SJSA1 (cell line): ENCODE data around the gene DHX32. TPM values are rescaled to one million over a fixed set of nuclear protein-coding genes. Genes with fewer than 3 reads are reported as not detected.

Experiments used
- DNase-seq, 2 experiments: peaks; one replicate each; pipeline ENCODE4 v3.0.0-alpha.2; 2015 to 2020; ENCODE audit warnings: low spot score in 2 of 2, low read depth in 1 of 2
- H3K27ac ChIP-seq: fragments of 250-450 bp; sonication (Bioruptor Pico); 2 replicates; pipeline ENCODE4 v1.5.1; 2020; ENCODE audit warnings: mild to moderate bottlenecking, moderate library complexity
- H3K27me3 ChIP-seq: fragments of 250-450 bp; sonication (Bioruptor Pico); replicated peaks from 2 replicates; pipeline ENCODE4 v1.5.1; 2020; ENCODE audit warnings: mild to moderate bottlenecking, moderate library complexity
- H3K36me3 ChIP-seq: fragments of 250-450 bp; sonication (Bioruptor Pico); 2 replicates; pipeline ENCODE4 v1.5.1; 2020; ENCODE audit warnings: mild to moderate bottlenecking
- H3K4me1 ChIP-seq: fragments of 250-450 bp; sonication (Bioruptor Pico); replicated peaks from 2 replicates; pipeline ENCODE4 v1.6.1; 2021; ENCODE audit warnings: mild to moderate bottlenecking
- H3K4me3 ChIP-seq: fragments of 250-450 bp; sonication (Bioruptor Pico); 2 replicates; pipeline ENCODE4 v1.5.1; 2020; ENCODE audit warnings: mild to moderate bottlenecking
- H3K9me3 ChIP-seq: fragments of 250-450 bp; sonication (Bioruptor Pico); replicated peaks from 2 replicates; pipeline ENCODE4 v1.5.1; 2020; ENCODE audit warnings: mild to moderate bottlenecking
- total RNA-seq: library from RNA; depleted of rRNA; stranded (reverse); fragments of >200 nt; shearing (Covaris generic); gene quantifications from 2 replicates; pipeline ENCODE4 v1.2.3, GENCODE V29; 2014

Gene DHX32
- total RNA-seq, 1 experiment from 2014 or later = 31.0 TPM

DNA sequence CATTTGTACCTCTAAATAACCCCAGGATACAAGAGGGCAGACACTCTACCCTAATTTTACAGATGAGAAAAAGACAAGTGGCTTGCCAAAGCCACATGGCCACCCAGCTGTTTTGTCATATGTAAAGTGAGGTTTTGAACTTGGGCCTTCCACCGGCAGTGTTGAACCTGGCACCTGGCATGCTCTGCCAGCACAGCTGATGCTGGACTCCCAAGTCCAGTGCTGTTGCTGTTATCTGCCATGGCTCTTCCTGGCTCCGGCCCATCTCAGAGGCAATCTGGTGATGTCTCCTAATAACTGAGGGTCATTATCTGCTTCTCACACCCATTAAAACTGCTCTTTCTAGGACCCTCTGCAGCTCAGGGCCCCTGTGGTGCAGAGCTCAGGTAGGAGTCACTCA is 32.7 kb downstream of the DHX32 start:
- no peaks in the 10 kb centered on the region for H3K9me3 ChIP-seq
- no peak overlapping the region for H3K4me3 ChIP-seq
- no peak overlapping the region for H3K27ac ChIP-seq
- no peaks in the 10 kb centered on the region for H3K27me3 ChIP-seq
- H3K36me3 ChIP-seq = peaks cover 28% of the 10 kb centered on the region
- no peak for DNase-seq
- no peaks in the 10 kb centered on the region for H3K4me1 ChIP-seq

DNA sequence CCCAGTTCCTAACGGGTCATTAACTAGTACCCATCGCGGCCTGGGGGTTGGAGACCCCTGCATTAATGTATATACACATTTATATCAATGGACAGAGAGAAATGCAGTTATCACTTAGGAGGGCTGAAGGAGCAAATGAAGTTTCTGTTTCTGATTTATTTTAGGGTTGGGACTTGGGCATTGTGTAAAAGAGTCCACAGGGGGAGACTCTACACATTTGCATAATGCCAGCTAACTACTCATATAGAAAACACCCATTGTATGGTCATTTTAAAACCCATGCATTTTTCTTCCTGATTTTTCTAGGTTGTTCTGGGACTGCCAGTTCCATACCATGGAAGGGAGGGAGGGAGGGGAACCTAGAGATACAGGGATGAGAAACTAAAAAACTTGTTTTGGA is 34.2 kb downstream of the DHX32 start:
- Histone ChIP-seq H3K27ac (no peak overlapping the region), H3K4me3 (no peak overlapping the region), H3K4me1 (no peaks in the 10 kb centered on the region), H3K9me3 (no peaks in the 10 kb centered on the region), H3K27me3 (no peaks in the 10 kb centered on the region), H3K36me3 (peaks cover 20% of the 10 kb centered on the region)
- no peak for DNase-seq

DNA sequence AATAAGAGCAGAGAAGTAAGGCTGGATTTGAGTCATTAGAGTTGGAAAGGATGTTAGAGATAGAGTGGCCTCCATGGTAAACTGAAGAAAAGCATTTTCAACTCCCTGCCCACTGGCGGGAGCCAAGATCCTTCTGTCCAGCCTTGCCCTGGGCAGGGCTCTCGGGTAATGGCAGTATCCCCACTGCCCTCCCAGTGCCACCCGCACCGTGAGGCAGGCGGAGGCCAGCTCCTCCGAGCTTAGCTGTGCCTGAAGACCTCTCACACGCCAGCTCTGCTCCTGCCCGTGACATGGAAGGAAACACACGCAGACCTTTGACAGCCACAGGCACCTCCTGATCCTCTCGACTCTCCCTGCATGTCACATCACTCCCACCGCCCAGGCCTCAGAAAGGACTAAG is 35.5 kb downstream of the DHX32 start:
- no peak overlapping the region for H3K27ac ChIP-seq

DNA sequence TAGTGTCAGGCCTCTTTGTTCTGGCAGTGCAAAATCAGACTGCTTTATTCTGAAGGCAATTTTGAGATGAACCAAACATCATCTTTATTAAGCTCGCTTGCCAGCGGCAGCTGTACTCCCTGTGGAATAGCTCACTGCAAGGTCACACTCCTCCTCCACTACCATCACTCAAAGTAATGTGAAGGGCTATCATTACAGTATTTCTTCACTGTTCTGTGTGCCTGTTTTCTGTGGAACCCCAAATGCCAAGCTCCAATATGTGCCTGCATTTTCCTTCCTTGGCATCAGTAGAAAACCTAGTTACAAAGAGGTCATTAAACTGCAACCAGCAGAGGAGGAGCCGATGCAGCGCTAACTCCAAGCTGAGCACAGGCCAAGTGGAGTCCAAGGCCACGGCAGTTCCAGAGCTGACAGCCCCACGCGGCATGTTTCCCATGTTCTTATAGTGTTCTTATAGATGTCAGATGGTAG is 36.3 kb downstream of the DHX32 start:
- Histone ChIP-seq H3K27me3 (no peaks in the 10 kb centered on the region), H3K27ac (no peak overlapping the region), H3K4me1 (peaks cover 12% of the 10 kb centered on the region), H3K36me3 (peaks cover 28% of the 10 kb centered on the region), H3K4me3 (no peak overlapping the region), H3K9me3 (no peaks in the 10 kb centered on the region)
- no peak for DNase-seq

More for the DNA sequence above, 35.5 kb downstream of the DHX32 start:
- Histone ChIP-seq H3K36me3 (peaks cover 22% of the 10 kb centered on the region), H3K9me3 (no peaks in the 10 kb centered on the region), H3K27me3 (no peaks in the 10 kb centered on the region), H3K4me3 (no peak overlapping the region), H3K4me1 (peaks cover 8% of the 10 kb centered on the region)
- no peak for DNase-seq

DNA sequence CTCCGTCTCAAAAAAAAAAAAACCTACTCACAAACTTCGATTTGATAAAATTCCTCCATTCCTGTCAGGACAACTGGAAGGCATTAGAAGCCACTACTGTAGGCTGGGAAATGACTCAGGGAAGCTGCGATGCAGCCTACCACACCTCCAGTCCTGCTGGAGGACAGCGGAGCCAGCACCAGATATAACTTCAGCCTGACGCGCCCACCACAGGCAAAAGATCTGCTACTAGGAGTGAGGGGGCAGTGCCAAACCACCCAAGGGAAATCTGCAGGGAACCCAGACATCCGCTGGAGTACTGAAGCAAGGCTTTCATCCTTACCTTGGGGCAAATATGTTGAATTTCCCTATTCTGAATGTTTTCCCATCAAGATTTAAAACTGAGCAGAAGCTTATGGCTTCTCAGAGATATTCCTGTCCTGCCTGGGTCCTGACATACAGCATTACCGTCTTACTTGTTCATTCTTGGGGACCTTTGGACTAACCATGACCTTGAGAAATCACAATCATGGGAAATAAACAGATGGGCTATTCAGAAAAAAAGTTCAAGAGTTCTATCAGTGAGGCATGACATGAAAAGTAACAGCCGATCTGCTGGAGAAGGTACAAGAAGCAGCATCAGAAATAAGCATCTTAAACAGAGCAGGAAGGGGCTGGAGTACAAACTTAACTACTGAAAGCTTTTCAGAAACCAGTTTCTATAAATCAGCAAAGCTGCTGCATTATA is 37.3 kb downstream of the DHX32 start:
- Histone ChIP-seq H3K9me3 (no peaks in the 10 kb centered on the region), H3K36me3 (peaks cover 33% of the 10 kb centered on the region), H3K27ac (no peak overlapping the region), H3K4me3 (no peak overlapping the region), H3K4me1 (peaks cover 12% of the 10 kb centered on the region), H3K27me3 (no peaks in the 10 kb centered on the region)
- no peak for DNase-seq

DNA sequence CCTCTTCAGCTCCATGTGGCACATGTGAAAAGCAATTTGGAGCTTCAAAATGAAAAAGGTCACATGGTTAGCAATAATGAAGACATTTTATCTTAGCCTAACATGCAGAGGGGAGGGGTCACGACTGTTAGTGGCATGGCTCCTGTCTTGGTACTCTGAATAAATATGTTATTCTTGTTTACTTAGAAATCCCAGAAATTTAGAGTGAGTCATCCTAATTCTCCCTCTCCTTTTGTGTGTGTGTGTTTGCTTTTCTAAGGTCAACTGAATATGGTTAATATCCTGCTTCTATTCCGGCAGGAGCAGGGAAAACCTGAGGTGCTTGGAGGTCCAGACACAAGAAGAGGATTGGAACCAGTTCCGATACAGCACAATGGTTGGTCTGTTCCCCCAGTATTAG is 40.1 kb downstream of the DHX32 start:
- Histone ChIP-seq H3K9me3 (no peaks in the 10 kb centered on the region), H3K4me1 (peaks cover 12% of the 10 kb centered on the region), H3K27ac (peak overlapping the region; percentile 8; the same call in 1 of the 2 replicates), H3K27me3 (no peaks in the 10 kb centered on the region), H3K4me3 (no peak overlapping the region), H3K36me3 (peaks cover 59% of the 10 kb centered on the region)
- peak in 1 of 2 experiments; percentile 37 for DNase-seq

DNA sequence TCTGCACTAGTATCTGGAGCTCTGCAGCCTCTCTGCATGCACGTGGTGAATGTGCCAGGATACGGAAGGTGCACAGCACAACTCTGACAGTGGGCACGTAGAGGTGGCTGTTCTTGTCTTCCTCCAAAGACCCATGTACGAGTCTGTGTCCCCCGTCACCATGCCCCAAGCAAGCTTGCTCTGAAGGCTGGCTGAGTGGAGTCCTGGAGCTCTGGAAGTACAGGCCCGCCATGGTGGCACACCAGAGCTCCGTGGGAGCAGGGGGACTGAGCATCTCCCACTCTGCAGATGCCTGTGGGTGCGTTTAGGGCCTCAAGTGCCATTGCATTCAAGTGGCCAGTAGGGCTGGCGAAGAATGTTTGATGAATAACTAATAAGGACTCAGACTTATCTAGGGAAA is 40.7 kb downstream of the DHX32 start:
- Histone ChIP-seq H3K4me3 (no peak overlapping the region), H3K27ac (no peak overlapping the region; the same call in 1 of the 2 replicates), H3K4me1 (peaks cover 12% of the 10 kb centered on the region), H3K27me3 (no peaks in the 10 kb centered on the region), H3K9me3 (no peaks in the 10 kb centered on the region), H3K36me3 (peaks cover 62% of the 10 kb centered on the region)
- no peak for DNase-seq

DNA sequence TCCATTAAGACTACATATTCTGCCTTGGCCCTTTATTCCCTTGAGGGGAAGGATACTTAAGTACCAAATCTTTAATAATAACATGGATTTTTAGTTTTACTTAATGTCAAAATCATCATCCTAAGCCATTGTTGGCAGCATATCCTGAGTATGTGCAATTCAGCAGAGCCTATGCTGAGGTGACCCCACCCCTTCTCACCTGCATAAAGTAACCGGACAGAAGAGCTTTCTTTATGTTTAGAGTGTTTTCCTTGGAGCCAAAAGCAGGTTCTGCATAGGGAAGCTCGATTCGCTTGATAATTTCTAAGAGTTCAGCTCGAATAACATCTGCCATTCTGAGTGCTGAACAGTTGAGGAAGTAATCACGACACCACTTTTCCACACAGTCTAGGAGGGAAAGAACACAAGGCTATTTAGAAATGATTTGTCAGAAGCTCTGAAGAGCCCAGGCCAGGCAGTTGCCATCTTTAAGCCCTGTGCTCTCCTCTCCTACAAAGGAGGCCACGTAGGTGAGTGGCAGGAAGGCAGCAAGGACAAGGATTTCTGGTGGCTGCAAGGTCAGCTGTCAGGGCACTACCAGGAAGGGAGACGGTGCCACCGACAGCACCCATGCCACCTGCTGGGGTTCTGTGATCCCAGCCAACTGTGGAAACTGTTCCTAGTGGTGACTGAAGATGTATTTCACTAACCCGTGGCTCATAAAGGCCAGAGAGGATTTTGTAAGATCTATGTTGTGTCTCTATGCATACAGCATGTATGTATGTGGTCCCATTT is 42.1 kb downstream of the DHX32 start:
- no peaks in the 10 kb centered on the region for H3K27me3 ChIP-seq
- no peaks in the 10 kb centered on the region for H3K9me3 ChIP-seq
- no peak for DNase-seq
- H3K4me3 ChIP-seq = no peak overlapping the region
- peaks cover 72% of the 10 kb centered on the region for H3K36me3 ChIP-seq
- H3K4me1 ChIP-seq = peaks cover 12% of the 10 kb centered on the region
- no peak overlapping the region for H3K27ac ChIP-seq

DNA sequence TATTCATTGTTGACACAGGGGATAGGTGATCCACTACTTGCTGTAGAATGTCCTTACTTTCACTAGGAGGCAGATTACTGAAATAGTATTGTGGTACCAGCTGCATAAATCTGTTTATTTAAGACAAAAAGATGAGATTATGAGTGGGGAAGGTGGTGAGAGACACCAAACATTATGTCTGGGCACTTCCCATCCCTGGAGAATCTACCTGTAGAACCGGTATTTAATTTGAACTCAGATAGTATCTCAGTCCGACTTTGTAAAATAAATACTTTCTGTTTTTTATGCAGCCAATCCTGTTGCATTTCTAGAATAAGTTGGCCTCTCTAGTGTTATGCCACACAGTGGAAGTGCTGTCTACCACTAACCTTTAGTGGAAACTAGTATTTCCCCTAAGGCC is 44.3 kb downstream of the DHX32 start:
- Histone ChIP-seq H3K27me3 (no peaks in the 10 kb centered on the region), H3K27ac (no peak overlapping the region), H3K9me3 (no peaks in the 10 kb centered on the region), H3K4me1 (peaks cover 12% of the 10 kb centered on the region), H3K4me3 (no peak overlapping the region), H3K36me3 (peaks cover 91% of the 10 kb centered on the region)
- DNase-seq = no peak

DNA sequence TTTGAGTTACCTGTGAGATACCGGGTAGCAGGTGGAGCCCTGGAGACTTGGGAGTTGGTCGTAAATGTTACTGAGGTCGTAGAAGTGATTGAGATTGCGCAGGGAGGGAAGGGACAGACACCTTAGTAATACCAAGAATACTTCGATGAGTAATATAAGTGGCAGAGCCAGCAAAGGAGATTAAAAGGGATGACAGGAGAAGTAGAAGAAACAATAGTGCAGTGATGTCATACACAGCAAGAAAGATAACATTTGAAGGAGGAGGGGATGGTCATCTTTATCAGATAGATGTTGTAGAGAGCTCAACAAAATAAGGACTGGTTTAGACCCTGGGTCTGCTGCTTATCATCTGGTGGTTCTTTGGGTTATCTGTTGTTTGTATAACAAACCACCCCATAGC is 52.8 kb downstream of the DHX32 start:
- peaks cover 10% of the 10 kb centered on the region for H3K4me1 ChIP-seq
- no peak for DNase-seq
- H3K36me3 ChIP-seq = peaks cover 92% of the 10 kb centered on the region

DNA sequence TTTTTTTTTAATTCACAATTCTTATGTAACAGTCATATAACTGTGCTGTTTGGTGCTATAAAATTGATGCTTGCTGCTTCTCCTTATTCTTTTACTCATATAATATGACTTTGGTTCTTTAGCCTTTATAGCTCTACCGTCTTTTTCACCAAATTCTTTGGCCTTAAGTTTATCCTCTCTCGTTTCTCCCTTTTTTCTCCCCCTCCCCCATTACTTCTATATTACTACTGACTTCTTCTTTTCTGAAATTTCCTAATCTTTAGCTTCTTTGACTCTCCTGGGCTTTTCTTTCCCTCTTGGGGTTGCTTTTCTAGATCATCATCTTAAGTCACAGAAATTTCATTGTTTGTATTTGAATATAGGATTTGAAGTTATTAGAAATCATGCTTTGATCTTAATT is 54.0 kb downstream of the DHX32 start:
- Histone ChIP-seq H3K4me3 (no peak overlapping the region), H3K36me3 (peaks cover 84% of the 10 kb centered on the region), H3K9me3 (no peaks in the 10 kb centered on the region), H3K27me3 (no peaks in the 10 kb centered on the region), H3K4me1 (peaks cover 13% of the 10 kb centered on the region), H3K27ac (no peak overlapping the region)
- no peak for DNase-seq

More for the DNA sequence above, 52.8 kb downstream of the DHX32 start:
- Histone ChIP-seq H3K9me3 (no peaks in the 10 kb centered on the region), H3K4me3 (no peak overlapping the region), H3K27ac (no peak overlapping the region), H3K27me3 (no peaks in the 10 kb centered on the region)

DNA sequence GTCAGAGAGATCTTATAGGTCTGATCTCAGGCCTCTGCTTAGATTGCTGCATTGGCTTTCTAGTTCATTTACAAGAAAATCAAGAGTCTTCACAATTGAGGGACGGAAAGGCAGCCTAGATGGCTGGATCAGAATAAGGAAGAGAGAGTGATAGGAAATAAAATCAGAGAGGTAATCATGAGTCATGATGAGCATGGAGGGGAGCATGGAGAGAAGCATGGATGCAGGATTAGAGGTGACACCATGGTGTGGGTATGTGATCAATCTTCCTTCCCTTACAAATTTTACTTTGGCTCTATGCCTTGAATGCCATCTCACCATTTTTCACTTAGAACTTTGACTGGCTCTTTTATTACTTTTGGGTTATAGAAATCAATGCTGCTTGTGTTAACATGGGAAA is 56.4 kb downstream of the DHX32 start:
- peaks cover 15% of the 10 kb centered on the region for H3K4me1 ChIP-seq
- DNase-seq = no peak
- 0 out of 2 replicates have a peak overlapping the region, but pooled peaks have one; percentile 1 for H3K27ac ChIP-seq
- H3K27me3 ChIP-seq = no peaks in the 10 kb centered on the region
- H3K36me3 ChIP-seq = peaks cover 60% of the 10 kb centered on the region
- H3K4me3 ChIP-seq = peak overlapping the region; percentile 96
- H3K9me3 ChIP-seq = no peaks in the 10 kb centered on the region

DNA sequence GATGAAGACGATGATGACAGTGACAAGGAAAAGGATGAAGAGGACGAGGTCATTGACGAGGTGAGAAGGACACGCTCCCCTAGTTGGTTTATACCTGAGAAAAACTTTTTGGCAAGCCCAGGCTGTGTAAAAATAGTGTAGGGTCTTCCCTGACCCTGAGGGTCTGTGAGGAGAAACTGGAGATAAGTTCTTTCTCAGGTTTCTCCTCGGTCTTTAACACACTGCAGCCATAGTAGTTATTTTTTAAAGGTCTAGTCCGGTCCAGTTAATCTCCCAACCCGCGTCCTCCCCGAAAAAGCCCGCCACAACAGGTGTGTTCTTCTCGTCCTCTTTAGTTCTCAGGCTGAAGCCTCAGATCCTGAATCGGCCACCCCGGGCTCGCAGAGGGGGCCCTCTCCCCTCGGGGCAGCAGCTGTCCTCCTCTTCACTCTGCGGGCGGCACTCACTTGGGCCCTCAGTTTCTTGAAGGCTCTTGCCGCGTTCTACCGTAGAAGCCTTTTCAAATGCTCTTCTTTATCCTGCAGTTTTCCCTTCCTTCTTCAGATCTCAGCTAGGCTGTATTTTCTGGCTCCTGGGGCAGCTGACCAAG is 57.3 kb downstream of the DHX32 start:
- Histone ChIP-seq H3K27ac (peak overlapping the region; percentile 98), H3K4me1 (peaks cover 15% of the 10 kb centered on the region), H3K36me3 (peaks cover 50% of the 10 kb centered on the region), H3K4me3 (peak overlapping the region; percentile 96), H3K27me3 (no peaks in the 10 kb centered on the region), H3K9me3 (no peaks in the 10 kb centered on the region)
- peak in 1 of 2 experiments; percentile 18 for DNase-seq
